ENCODE data around the gene POLQ. TPM values are rescaled to one million over a fixed set of nuclear protein-coding genes. Genes with fewer than 3 reads are reported as not detected.

POLQ gene
- total and polyA plus RNA-seq, 2 of the 4 experiments (the other 2 are of a cell fraction) = 1.8 to 5.0 TPM

GRCh38 chr3:121505256-121505655 lies 40.5 kb downstream of the POLQ start:
- in situ Hi-C loops (cut with MboI; ENCODE audit: low sequenced_read_pairs) = loop anchor here (25.0 kb wide), 1 partner anchor 93 kb away; no protein-coding TSS in a partner anchor
- Histone ChIP-seq H4K20me1 (ENCODE audit: insufficient read depth, low read length) (no peaks in the 10 kb centered on the region), H2AK9ac (replicated peaks; ENCODE audit: low read depth, low read length, poor library complexity) (no peak overlapping the region), H3K4me2 (ENCODE audit: low read depth, low read length) (no peak overlapping the region), H3K9me3 (ENCODE audit: control insufficient read depth, insufficient read depth, low read length) (no peaks in the 10 kb centered on the region), H3K4me3 (ENCODE audit: insufficient read depth, low read depth, low read length) (no peak overlapping the region), H2BK5ac (ENCODE audit: low read depth, low read length, poor library complexity, severe bottlenecking) (no peak overlapping the region), H3K4me1 (ENCODE audit: control insufficient read depth, insufficient read depth, low read length) (no peaks in the 10 kb centered on the region), H3K23ac (ENCODE audit: low read depth, low read length) (no peak overlapping the region), H3K36me3 (ENCODE audit: control insufficient read depth, insufficient read depth, low read length) (no peaks in the 10 kb centered on the region), H3K9me1 (ENCODE audit: insufficient read depth, low read length) (no peaks in the 10 kb centered on the region), H2AK5ac (ENCODE audit: low read depth, low read length) (no peak overlapping the region), H3K27me3 (ENCODE audit: control insufficient read depth, insufficient read depth, low read length) (no peaks in the 10 kb centered on the region), H2BK120ac (ENCODE audit: low read depth, low read length) (no peak overlapping the region), H3K27ac (ENCODE audit: insufficient read depth, low read length) (no peak overlapping the region), H3K79me1 (ENCODE audit: low read depth in 1 of 2, low read length in 2 of 2) (no peaks in the 10 kb centered on the region), H2BK15ac (ENCODE audit: low read depth, low read length) (no peak overlapping the region), H3K56ac (ENCODE audit: extremely low read depth, insufficient read depth, low read length) (no peak overlapping the region), H3K9ac (ENCODE audit: low read depth, low read length) (no peak overlapping the region), H4K91ac (ENCODE audit: insufficient read depth, low read depth, low read length) (no peak overlapping the region), H3K18ac (ENCODE audit: low read depth, low read length) (no peak overlapping the region), H4K8ac (ENCODE audit: low read depth in 2 of 2, low read length in 2 of 2) (no peak overlapping the region), H3K4ac (ENCODE audit: low read depth, low read length) (no peak overlapping the region), H4K5ac (ENCODE audit: low read depth, low read length) (no peak overlapping the region), H2BK20ac (ENCODE audit: low read depth, low read length) (no peak overlapping the region), H3K14ac (replicated peaks; ENCODE audit: low read depth, low read length) (no peak overlapping the region), H2AFZ (replicated peaks; ENCODE audit: low read length, poor library complexity) (no peak overlapping the region)
- BruUV-seq (replicated peaks) = no TSS peak
- ChIA-PET POLR2A (ENCODE audit: unreplicated experiment) (no interaction called here), CTCF (no interaction called here)
- dilution Hi-C loops (cut with HindIII; ENCODE audit: low sequenced_read_pairs, unreplicated experiment) = no loop called here
- ATAC-seq (ENCODE audit: low read depth) = no peak
- intact Hi-C loops (cut with micrococcal nuclease) = no loop called here
- TF ChIP-seq MAZ (IDR thresholded peaks at IDR 0.05; ENCODE audit: borderline replicate concordance, low read depth, low read length) (no peak), MAFK (IDR thresholded peaks at IDR 0.05; ENCODE audit: low read depth, low read length) (no peak), POLR2A (IDR thresholded peaks at IDR 0.05; ENCODE audit: low read depth, low read length) (no peak), RAD21 (IDR thresholded peaks at IDR 0.05; ENCODE audit: low read length) (no peak), CEBPB (IDR thresholded peaks at IDR 0.05; ENCODE audit: low read depth, low read length) (no peak), USF2 (IDR thresholded peaks at IDR 0.05; ENCODE audit: low read depth, low read length) (no peak), CTCF (conservative IDR thresholded peaks at IDR 0.05; ENCODE audit: low read depth, low read length) (no peak), BHLHE40 (IDR thresholded peaks at IDR 0.05; ENCODE audit: low read depth, low read length) (no peak), RFX5 (IDR thresholded peaks at IDR 0.05; ENCODE audit: low read depth, low read length) (no peak), NFE2L2 (IDR thresholded peaks at IDR 0.05; ENCODE audit: low read depth, low read length) (no peak)
- DNase-seq = no peak

Data from IMR-90 (cell line).